Endodermal cell (in vitro differentiated cells): Measurements from ENCODE around the gene USP25. TPM values are rescaled to one million over a fixed set of nuclear protein-coding genes. Genes with fewer than 3 reads are reported as not detected.

Experiments
- DNase-seq: peaks from one replicate; pipeline ENCODE4 v3.0.0-alpha.2; 2017
- H3K27ac ChIP-seq: 2 replicates; pipeline ENCODE4 v1.5.1; 2013; ENCODE audit warnings: mild to moderate bottlenecking, low read depth, low read length, moderate library complexity
- H3K27me3 ChIP-seq: 2 replicates; pipeline ENCODE4 v1.6.1; 2013; ENCODE audit warnings: mild to moderate bottlenecking, low read length, moderate library complexity; ENCODE audit not compliant: insufficient read depth, control insufficient read depth, poor library complexity, severe bottlenecking
- H3K36me3 ChIP-seq: 2 replicates; pipeline ENCODE4 v1.7.0; 2013; ENCODE audit warnings: mild to moderate bottlenecking, low read length, moderate library complexity; ENCODE audit not compliant: control insufficient read depth, insufficient read depth
- H3K4me1 ChIP-seq: one replicate; pipeline ENCODE4 v1.7.0; 2013; ENCODE audit warnings: low read length; ENCODE audit not compliant: control insufficient read depth, insufficient read depth
- H3K4me3 ChIP-seq: 2 replicates; pipeline ENCODE4 v1.5.1; 2013; ENCODE audit warnings: mild to moderate bottlenecking, low read length, moderate library complexity
- H3K9ac ChIP-seq: 2 replicates; pipeline ENCODE4 v1.6.1; 2013; ENCODE audit warnings: mild to moderate bottlenecking, low read length, moderate library complexity; ENCODE audit not compliant: poor library complexity, severe bottlenecking; ENCODE audit errors: extremely low read depth
- H3K9me3 ChIP-seq: 2 replicates; pipeline ENCODE4 v1.6.1; 2013; ENCODE audit warnings: mild to moderate bottlenecking, low read length, moderate library complexity; ENCODE audit not compliant: control insufficient read depth
- H3K27ac Mint-ChIP-seq: 2 replicates; pipeline ENCODE4 v1.8.0; 2020; ENCODE audit warnings: mixed read lengths
- H3K27me3 Mint-ChIP-seq: 2 replicates; pipeline ENCODE4 v1.8.0; 2021; ENCODE audit warnings: mild to moderate bottlenecking, mixed read lengths; ENCODE audit not compliant: insufficient read depth
- H3K36me3 Mint-ChIP-seq: 2 replicates; pipeline ENCODE4 v1.8.0; 2020; ENCODE audit warnings: low read depth, mixed read lengths
- H3K4me1 Mint-ChIP-seq: 2 replicates; pipeline ENCODE4 v1.8.0; 2020; ENCODE audit warnings: mixed read lengths
- H3K4me3 Mint-ChIP-seq: 2 replicates; pipeline ENCODE4 v1.8.0; 2020; ENCODE audit warnings: mild to moderate bottlenecking, moderate library complexity, mixed read lengths
- H3K9me3 Mint-ChIP-seq: 2 replicates; pipeline ENCODE4 v1.8.0; 2020; ENCODE audit warnings: mild to moderate bottlenecking, mixed read lengths
- WGBS, 2 experiments: methylation state at CpG; one replicate each; pipeline versions ENCODE4 v1.1.5 to v1.1.7; 2013; ENCODE audit warnings: missing lambda C conversion rate in 2 of 2, mixed read lengths in 1 of 2; ENCODE audit not compliant: insufficient coverage in 1 of 2, insufficient read length in 1 of 2; 5-methylcytosine and 5-hydroxymethylcytosine counted together
- total RNA-seq, 2 donors: library from RNA; stranded (reverse); fragmentation: NEBNext Ultra II Directional in 1 of 2; extraction: Animal tissue kit (Norgen Biotek cat#: 25700) in 1 of 2; gene quantifications; 2 replicates in 1 of 2; 3 replicates in 1 of 2; pipeline ENCODE4 v1.2.1, GENCODE V29; 2021
- TF ChIP-seq, protein P1 (sequence below): fragments of 200-600 bp; sonication (generic); conservative IDR thresholded peaks from 2 replicates; pipeline ENCODE4 v1.5.0; 2021; ENCODE audit warnings: antibody characterized with exemption, mild to moderate bottlenecking

Gene USP25
- total RNA-seq, 2 donors from 2014 or later: 31.4 to 34.9 TPM

DNA sequence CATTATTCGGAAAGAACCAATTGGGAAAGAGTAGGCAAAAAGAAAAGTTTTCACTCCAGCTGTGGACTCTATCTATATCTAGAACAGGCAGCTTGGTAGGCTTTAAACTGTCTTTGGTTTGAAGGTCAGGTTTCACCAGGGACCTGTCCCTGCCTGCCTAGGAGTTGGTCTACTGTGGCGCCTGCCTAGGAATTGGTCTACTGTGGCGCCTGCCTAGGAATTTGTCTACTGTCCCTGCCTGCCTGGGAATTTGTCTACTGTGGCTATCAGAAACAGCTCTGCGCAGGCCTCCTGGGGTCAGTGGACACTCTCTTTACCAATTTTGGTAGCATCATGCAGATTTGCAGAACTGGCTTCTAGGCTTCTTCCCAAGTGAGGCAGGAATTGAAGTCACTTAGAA is 13.8 kb downstream of the USP25 start:
- Histone ChIP-seq H3K27ac (no peak overlapping the region), H3K36me3 (no peaks in the 10 kb centered on the region), H3K4me1 (peaks cover 3% of the 10 kb centered on the region), H3K27me3 (no peaks in the 10 kb centered on the region), H3K9ac (no peak overlapping the region), H3K9me3 (peaks cover 8% of the 10 kb centered on the region), H3K4me3 (no peak overlapping the region)
- H3K9me3 Mint-ChIP-seq: no peaks in the 10 kb centered on the region
- H3K27ac Mint-ChIP-seq: peak overlapping the region; percentile 66
- no peak for DNase-seq
- H3K4me3 Mint-ChIP-seq: no peak overlapping the region
- TF ChIP-seq, protein P1, sequence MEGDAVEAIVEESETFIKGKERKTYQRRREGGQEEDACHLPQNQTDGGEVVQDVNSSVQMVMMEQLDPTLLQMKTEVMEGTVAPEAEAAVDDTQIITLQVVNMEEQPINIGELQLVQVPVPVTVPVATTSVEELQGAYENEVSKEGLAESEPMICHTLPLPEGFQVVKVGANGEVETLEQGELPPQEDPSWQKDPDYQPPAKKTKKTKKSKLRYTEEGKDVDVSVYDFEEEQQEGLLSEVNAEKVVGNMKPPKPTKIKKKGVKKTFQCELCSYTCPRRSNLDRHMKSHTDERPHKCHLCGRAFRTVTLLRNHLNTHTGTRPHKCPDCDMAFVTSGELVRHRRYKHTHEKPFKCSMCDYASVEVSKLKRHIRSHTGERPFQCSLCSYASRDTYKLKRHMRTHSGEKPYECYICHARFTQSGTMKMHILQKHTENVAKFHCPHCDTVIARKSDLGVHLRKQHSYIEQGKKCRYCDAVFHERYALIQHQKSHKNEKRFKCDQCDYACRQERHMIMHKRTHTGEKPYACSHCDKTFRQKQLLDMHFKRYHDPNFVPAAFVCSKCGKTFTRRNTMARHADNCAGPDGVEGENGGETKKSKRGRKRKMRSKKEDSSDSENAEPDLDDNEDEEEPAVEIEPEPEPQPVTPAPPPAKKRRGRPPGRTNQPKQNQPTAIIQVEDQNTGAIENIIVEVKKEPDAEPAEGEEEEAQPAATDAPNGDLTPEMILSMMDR: no peak
- H3K4me1 Mint-ChIP-seq: peaks cover 32% of the 10 kb centered on the region
- H3K27me3 Mint-ChIP-seq: no peaks in the 10 kb centered on the region
- WGBS, 2 experiments: 94 to 95% methylated on average over 4 of the region's 4 CpGs
- peaks cover 19% of the 10 kb centered on the region for H3K36me3 Mint-ChIP-seq

GRCh38 chr21:15744926-15745325 is 15.1 kb downstream of the USP25 start:
- Histone ChIP-seq H3K27me3 (no peaks in the 10 kb centered on the region), H3K4me3 (no peak overlapping the region), H3K9ac (no peak overlapping the region), H3K4me1 (no peaks in the 10 kb centered on the region), H3K9me3 (peaks cover 8% of the 10 kb centered on the region), H3K27ac (no peak overlapping the region), H3K36me3 (no peaks in the 10 kb centered on the region)
- no peak for DNase-seq
- 79% methylated on average over 3 of the region's 4 CpGs; no CpG with 5 or more reads in 1 of the 2 experiments for WGBS, 2 experiments
- Mint-ChIP-seq H3K9me3 (peaks cover 2% of the 10 kb centered on the region), H3K4me3 (no peak overlapping the region), H3K27ac (no peak overlapping the region), H3K4me1 (peaks cover 31% of the 10 kb centered on the region), H3K27me3 (no peaks in the 10 kb centered on the region), H3K36me3 (peaks cover 21% of the 10 kb centered on the region)
- TF ChIP-seq, protein P1: no peak

DNA sequence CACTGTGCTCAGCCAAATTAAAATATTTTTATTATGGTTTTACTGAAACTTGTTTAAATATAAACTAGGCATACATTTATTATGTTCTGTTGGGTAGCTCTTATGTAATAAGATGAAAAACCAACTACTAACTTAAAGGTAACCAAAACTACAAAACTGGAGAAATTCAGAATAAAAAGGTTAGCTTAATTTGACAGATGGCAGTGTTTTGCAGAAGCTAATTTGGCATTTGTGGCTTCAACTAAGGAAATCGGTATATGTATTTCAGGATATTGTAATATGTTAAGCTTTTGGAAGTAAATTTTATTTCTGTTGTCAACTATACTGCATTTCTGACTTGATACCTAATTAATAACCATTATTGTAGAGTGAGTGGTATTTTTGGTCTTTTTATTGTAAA is 18.8 kb downstream of the USP25 start:
- Mint-ChIP-seq H3K27ac (peak overlapping the region; percentile 35), H3K27me3 (no peaks in the 10 kb centered on the region), H3K4me3 (no peak overlapping the region), H3K36me3 (peaks cover 10% of the 10 kb centered on the region), H3K9me3 (peaks cover 2% of the 10 kb centered on the region), H3K4me1 (peaks cover 20% of the 10 kb centered on the region)
- TF ChIP-seq, protein P1: no peak
- H3K27ac ChIP-seq: no peak overlapping the region
- no peak overlapping the region for H3K9ac ChIP-seq
- no peaks in the 10 kb centered on the region for H3K9me3 ChIP-seq
- no peaks in the 10 kb centered on the region for H3K36me3 ChIP-seq
- H3K4me1 ChIP-seq: no peaks in the 10 kb centered on the region
- H3K4me3 ChIP-seq: no peak overlapping the region
- no peak for DNase-seq
- WGBS, 2 experiments: 100% methylated on average over 1 of the region's 1 CpG; no CpG with 5 or more reads in 1 of the 2 experiments
- H3K27me3 ChIP-seq: no peaks in the 10 kb centered on the region
